Activated CD8-positive, alpha-beta memory T cell treated with anti-CD3 and anti-CD28 coated beads for 1 hour (primary cell): ENCODE measurements around the gene STRIP2.

Experiments used
- DNase-seq, 2 donors: peaks; one replicate each; pipeline ENCODE4 v3.0.0-alpha.2; 2020; ENCODE audit warnings: low read depth in 1 of 2; ENCODE audit errors: extremely low read depth in 1 of 2

Gene STRIP2

DNA sequence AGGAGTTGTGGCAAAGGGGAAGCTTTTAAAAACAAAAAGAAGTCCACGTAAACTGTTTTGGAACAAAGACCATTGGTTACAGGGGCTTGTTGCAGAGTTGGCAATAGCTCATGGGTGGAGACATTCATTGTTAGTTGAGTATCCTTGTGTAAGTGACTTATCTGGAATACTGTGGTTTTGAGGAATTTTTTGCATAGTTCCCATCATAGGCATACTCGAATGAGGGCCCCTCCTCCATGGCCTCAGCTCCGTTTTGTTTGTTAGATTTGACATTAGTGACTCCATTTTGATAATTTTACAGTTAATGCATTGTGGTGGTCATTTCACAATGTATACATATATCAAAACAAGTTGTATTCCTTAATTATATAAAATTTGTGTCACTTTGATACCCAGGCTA, 55.3 kb downstream of the STRIP2 start:
- no peak for DNase-seq

DNA sequence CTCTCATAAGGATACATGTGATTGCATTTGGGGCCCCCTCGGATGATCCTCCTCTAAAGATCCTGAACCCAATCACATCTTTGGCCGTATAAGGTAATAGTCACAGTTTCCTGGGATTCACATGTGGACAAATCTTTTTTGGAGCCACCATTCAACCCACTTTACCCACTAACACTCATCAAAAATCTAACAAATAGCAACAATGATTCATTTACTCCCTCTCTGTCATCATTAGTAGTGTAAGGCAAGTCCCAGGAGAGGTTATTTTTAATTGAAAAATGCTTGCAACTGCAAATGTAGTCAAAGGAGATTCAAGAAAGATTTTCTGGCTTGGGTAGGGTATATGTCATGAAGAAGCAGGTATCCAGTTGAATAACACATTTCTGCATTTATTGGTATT, 58.2 kb downstream of the STRIP2 start:
- no peak for DNase-seq

DNA sequence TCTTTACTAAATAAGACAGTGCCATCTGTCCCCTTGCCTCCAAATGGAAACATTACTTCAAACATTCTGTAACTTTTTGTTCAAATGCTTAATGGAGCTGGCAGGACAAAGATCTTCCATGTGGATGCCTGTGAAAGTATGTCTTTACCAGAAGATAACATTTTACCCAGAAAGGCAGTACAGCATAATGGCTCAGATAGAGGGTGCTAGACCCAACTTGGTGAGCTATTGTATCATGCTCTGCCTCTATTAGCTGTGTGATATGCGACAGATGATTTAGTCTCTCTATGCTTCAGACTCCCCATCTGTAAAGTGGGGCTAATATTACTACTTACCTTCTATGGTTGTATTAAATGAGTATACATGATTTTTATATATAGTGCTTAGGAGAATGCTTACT, 59.3 kb downstream of the STRIP2 start:
- no peak for DNase-seq

DNA sequence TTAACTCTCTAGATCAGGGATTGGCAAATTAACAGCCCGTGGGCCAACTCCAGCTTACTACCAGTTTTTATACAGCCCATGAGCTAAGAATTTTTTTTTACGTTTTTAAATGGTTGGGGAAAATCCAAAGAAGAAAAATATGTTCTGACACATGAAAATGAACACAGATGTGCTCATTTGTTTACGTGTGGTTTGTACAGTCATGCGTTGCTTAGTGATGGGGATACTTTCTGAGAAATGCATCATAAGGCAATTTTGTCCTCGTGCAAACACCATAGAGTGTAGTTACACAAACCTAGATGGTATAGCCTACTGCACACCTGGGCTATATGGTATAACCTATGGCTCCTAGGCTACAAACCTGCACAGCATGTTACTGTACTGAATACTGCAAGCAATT, 59.8 kb downstream of the STRIP2 start:
- no peak for DNase-seq

DNA sequence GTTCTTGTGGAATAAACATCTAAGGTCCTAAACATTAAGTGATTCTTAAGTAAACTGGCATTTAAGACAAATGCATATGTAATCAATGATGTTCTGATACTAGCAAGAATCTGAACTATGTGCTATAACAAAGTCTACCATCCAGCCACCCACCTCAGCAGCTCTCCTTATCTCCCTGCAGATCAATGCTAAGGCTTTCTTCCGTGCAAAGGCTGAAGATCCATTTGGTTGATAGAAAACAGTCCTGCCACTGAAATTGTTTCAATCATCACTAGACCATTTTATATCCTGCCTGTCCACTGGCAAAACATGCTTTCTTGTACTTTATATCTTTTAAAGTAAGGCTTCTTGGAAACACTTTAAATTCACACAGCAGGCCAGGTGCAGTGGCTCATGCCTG, 61.8 kb downstream of the STRIP2 start:
- no peak for DNase-seq

DNA sequence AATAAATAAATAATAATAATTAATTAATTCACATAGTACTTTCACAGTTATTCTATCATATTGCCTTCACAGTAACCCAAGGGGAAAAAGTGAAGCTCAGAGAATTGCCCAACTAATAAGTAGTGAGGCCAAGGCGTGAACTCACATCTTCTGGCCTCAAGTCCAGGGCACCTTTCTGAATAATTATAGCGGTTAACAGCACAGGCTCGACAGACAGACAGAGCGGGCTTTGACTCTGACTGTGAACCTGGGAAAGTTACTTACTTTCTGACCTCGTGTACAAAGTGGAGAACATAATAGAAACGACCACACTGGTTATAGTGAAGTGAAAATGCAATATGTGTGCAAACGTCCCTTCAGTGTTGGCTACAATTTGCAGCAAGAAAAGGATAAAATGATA, 62.4 kb downstream of the STRIP2 start:
- DNase-seq: no peak

DNA sequence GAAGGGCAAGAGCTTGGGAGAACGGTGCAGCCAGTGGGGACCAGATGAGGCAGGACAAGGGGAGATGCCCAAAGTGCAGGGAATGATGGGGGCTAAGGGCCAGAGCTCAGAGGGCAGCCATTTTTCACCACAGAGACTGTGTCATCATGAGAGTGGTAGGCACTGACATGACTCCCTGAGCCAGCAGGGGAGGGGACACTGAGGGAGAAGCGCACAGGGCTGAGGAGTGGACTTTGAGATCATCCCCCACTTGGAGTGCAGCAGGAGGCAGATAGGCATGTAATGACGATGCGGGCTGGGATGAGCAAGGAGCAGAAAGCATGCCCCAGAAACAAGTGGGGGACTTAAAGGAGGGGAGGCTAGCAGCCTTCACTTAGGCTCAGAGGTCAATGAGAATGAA, 62.9 kb downstream of the STRIP2 start:
- DNase-seq: no peak

DNA sequence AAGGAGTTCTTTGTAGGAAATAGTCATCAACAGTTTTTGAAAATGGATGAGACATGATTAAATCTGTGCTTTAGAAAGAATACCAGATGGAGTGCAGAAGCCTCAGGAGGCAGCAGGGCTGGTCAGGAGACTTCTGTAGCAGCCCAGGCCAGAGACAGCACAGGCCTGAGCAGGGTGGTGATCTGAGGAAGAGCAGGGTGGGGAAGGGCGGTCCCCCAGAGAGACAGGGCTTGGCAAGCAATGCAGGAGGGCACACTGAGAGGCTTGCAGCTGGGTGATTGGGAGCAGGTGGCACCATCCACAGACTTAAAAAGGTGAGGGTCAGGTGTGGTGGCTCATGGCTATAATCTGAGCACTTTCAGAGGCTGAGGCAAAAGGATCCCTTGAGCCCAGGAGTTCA, 63.8 kb downstream of the STRIP2 start:
- no peak for DNase-seq

DNA sequence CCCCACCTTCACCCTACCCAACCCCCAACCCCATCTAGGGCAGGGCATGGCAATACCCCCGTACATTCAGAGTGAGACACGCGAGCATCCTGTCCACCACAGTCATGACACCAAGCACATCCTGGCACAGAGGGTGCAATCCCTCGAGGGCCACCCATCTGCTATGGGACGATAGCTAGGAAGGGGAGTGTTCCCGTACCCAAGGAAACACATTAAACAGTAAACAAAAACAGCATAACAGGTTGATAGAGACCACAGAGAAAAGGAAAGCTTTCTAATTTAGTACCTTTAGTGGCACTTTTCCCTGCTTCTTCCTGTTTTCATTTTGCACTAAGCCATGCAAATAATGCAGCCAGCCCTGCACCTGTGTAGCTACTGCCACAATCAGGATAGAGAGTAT, 65.8 kb downstream of the STRIP2 start:
- DNase-seq: no peak

DNA sequence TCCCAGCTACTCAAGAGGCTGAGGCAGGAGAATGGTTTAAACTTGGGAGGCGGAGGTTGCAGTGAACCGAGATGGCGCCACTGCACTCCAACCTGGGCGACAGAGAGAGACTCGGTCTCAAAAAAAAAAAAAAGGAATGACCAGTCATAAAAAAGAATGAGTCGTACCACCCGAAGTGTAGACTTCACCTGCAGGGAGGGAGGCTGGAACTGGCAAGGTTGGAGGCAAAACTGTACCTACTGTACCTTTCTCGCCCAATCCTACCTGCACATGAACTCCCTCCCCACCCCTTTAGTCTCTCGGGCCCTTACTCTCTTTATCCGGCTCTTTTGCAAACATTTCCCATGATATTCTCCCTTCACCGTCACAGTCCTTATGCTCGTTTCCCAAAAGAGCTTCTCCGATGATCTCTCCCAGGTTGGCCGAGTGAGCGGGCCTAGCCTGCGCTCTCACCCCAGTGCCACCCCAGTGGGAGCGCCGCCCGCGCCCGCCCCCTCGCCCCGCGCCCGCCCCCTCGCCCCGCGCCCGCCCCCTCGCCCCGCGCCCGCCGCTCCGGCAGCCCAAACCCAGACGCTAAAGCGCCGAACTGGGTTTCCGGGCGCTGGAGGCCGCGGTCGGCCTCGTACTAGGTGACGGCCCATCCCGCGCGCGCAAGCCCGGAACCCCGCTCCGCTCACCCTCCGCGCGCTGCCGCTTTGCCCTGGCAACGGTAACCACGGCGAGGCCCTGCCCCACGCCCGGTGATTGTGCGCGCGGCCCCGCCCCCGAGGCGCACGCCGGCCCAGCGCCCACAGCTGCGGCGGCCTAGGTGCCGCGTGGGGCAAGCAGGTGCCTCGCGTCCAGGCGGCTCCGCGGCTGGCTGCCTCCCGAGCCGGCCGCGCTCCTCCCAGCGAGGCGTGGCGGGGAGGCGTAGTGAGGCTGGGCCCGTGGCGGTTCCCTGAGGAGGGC, 67.8 kb downstream of the STRIP2 start, which contains the start of gene SMKR1:
Gene SMKR1, plus strand, starts transcription at position 772 of the 948 bp plus-strand sequence. CDS start 294 bp downstream, outside the sequence.
- peak; percentile 71 to 90 for DNase-seq

DNA sequence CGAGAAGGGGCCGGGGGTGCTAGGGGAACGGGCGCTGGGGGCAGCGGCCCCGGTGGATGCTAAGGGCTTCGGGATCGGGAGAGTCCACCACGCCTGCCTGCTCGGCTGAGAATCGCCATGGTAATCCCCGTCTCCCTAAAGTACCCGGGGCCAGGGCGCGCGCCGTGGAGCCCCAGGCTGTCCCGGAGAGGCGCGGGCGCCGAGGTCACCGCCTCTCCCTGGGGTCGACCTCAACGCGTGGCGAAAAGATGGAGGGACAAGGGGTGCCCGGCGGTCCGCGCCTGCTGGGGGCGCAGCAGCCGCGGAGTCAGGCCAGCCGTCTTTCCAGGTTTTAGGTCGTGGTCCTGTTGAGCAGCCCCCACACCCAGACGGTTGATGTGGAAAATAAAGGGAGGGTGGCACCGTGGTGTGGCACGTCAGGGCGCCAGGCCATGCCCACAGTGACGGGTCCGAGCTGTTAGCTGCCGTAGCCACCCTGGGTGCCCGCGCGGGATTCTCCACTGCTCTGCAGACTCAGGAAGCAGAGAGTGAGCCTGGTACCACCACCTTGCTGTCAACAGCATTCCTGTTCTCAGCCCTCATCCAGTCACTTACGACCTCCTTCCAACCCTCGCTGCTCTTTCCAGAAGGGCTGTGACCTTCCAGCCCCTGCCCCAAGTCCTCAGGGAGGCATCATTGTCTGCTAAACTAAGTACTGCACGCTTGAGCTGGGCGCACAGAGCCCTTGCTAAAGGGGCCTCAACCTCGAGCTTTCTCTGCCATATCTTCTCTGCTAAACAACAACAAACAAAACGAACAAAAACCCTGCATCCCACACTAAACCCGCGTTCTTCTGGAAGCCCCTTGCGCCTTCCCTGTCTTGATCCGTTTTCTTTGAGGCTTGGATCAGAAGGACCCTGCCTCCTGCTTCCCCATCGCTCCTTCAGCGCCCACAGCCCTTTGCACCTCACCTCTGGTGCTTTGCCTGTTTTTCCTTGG, 68.8 kb downstream of the STRIP2 start:
- no peak for DNase-seq

DNA sequence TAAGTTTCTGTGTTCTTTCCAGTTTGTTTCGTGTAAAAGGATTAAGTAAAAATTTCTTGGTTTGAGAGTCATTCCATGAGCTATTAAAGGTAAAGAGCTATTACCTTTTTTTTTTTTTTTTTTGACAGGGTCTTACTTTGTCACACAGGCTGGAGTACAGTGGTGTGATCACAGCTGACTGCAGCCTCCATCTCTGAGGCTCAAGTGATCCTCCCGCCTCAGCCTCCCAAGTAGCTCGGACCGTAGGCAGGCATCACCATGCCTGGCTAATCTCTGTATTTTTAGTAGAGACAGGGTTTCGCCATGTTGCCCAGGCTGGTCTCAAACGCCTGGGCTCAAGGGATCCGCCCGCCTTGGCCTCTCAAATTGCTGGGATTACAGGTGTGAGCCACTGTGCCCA, 69.5 kb downstream of the STRIP2 start:
- no peak for DNase-seq

DNA sequence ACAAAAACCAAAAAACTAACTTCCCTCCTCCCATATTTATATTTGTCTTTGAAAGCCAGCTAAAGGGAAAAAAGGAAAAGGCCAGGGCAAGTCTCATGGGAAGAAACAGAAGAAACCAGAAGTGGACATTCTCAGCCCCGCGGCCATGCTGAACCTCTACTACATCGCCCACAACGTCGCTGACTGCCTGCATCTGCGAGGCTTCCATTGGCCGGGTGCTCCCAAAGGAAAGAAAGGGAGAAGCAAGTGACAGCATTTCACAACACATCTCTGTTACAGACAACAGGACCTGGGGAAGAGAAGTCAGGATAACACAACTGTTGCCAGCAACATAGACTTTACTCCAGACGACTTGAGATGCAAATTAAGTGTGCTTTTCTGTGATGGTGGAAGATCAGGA, 78.0 kb downstream of the STRIP2 start:
- DNase-seq: no peak

DNA sequence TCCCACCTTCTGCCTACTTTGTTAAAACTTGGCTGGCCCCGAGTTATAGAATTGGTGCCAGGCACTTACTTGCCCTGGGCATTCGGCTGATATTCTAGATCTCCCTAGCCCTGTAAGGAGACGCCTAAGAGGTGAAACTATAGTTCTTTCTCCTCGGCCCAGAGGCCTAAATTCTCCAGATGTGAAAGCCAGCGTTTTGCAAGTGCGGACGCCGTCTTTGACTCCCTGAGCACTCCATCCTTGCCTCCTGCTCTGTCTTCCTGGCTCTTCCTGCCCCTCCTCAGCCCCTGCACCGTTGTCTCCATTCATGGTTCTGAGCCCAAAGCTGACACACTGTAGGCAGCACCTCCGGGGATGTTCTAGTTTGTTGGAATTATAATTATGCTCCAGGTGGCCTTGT, 79.3 kb downstream of the STRIP2 start:
- DNase-seq: no peak

DNA sequence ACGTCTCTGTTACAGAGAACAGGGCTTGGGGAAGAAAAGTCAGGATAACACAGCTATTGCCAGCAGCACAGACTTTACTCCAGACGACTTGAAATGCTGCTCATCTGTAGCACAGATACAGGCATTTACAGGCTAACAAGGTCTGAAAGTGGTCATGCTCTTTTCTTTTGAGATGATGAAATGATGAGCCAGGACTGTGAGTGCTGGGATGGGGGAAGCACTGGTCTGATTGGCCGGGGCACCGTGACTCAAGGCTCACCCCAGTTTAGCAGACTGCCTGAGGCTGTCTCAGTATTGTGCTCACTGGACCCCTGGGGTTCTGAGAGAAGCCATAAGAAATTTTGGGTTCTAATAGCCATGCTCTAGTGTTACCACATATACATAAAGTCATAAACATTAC, 80.5 kb downstream of the STRIP2 start:
- no peak for DNase-seq

DNA sequence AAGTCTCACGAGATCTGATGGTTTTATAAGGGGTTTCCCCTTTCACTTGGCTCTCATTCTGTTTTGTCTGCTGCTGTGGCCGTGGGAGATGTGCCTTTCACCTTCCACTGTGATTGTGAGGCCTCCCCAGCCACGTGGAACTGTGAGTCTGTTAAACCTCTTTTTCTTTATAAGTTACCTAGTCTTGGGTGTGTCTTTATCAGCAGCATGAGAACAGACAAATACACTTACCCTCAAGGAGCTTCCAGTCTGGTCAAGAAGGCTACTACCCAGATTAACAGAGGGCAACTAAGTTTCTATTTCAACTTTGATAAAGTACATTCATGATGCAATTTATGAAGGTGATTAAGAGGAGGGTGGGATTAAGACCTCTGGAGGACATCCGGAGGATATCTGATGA, 81.1 kb downstream of the STRIP2 start:
- DNase-seq: no peak

DNA sequence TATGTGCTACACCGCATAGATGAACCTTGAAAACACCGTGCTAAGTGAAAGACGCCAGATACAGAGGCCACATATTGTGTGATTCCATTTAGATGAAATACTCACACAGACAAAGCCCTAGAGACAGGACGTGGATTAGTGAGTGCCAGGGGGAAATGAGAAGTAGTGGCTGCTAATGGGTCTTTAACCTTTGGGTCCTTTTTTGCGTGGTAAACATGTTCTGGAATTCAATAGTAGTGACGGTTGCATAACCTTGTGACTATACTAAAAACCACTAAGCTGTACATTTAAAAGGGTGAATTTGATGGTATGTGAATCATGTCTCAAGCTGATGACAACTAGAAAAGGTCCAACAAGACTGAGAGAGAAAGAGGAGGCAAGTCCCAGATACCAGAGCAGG, 83.7 kb downstream of the STRIP2 start:
- no peak for DNase-seq

DNA sequence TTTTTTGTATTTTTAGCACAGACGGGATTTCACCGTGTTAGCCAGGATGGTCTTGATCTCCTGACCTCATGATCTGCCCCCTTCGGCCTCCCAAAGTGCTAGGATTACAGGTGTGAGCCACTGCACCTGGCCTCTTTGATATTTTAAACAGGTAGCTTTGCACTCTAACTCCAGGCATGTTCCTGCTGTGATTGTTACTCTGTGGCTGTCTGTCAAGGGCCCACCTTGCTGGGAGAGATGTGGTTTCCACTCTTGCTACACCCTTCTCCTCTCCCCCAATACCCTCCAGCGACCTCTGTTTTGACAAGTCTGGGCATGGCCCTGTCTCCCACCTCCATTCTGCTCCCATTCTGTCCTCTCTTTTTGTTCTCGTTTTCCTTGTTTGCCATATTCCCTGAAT, 85.2 kb downstream of the STRIP2 start:
- no peak for DNase-seq

DNA sequence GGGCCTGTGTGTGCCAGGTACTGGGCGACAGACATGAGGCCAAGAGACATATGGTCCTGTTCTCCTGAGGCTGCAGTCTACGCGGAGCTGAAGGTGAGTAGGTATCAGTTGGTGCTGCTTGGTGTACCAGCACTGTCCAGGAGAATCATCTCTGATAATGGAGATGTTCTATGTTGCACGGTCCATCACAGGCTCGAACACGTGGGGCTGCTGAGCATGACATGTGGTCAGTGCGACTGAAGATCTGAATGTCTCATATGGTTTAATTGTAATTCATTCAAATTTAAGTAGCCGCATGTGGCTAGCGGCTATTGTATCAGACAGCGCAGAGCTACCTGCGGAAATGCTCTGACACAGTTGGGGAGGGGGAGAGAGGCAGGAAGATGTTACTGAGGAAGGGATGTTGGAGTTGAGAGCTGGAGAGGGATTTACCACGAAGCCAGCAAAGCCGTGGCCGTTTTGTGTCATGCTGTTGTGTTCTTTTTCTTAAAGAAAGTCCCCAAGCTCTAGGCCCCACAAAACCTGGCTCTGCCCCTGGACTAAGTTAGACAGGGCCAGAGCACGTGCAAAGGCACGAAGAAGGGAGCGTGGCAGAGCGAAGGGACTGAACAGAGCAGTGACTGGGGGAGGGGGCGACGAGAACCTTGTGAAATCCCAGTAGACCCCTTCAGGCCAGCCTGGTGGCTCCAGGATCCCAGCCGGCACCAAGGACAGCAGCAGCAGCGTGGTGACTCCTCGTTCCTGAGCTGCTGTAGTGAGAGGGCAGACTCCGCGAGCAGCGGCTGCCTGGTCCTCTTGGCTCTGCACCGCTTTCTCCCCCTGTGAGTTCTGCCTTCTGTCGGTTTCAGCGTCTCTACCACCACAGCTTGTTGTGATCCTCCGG, 88.1 kb downstream of the STRIP2 start:
- DNase-seq: no peak

DNA sequence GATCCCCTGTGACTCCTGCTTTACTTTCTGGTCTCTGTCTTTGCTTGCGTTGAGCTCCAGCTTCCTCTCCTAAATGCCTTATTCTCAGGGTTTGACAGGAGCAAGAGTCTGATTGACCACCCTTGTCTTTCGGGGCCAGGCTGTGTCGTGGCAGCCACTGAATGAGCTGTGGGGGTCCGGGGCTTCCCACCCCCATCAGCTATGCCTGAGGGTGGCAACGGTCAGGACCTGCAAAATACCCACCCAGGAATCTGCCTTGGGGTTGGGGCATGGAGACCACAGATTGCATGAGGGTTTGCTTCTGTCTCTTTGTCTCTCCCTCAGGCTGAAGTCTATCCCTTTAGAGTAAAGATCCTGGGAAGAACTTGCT, 88.7 kb downstream of the STRIP2 start:
- DNase-seq: no peak

DNA sequence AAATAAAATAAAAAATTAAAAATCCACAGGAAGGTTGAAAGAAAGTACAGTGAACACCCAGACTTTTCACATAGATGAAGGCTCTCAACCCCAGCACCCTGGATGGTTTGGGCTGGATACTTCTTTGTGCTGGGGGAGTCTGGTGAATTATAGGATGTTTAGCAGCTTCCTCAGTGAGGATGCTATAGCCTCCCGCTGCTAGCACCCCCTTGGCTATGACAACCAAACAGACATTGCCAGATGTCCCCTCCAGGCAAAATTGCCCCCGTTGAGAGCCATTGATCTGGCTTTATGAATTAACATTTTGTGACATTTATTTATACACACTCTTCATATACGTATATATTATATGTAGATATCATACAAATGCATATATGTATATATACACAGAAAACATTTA, 89.7 kb downstream of the STRIP2 start:
- DNase-seq: no peak
